ENCODE results near the gene TRAPPC2.
"Not testable (repeated sequence)": the region's sequence is repeated elsewhere in the genome, so short reads cannot be mapped to it uniquely, and the experiment has no call there.

The TRAPPC2 gene

DNA sequence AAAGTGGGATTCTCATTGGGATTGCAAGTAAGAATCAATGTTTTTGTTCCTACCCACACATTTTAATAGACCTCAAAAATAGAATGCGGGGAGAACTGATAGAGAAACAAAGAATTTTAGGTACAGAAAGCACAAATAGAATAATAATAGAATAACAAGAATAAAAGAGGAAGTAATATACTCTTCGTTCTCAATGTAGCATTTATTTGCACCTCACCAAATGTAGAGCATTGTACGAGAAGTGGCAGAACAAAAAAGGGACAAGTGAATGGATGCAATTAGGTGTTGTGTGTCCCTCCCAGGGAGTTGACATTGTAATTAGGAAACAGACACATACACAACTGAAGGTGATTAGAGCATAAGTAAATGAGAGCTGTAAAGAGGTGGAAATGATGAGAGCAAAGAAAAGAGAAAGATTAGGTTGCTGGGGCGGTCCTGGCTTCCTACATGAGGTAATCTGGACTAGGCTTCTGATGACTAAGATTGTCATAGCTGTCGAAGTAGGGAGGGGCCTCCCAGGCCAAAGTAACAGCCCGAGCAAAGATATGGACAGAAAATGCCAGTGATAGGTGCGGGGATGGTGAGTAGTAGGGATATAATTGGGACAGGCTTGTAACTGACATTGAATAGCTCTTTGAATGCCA, 35.1 kb downstream of the TRAPPC2 start:
- in situ Hi-C loops (cut with HindIII; ENCODE audit: low sequenced_read_pairs): no loop called here

DNA sequence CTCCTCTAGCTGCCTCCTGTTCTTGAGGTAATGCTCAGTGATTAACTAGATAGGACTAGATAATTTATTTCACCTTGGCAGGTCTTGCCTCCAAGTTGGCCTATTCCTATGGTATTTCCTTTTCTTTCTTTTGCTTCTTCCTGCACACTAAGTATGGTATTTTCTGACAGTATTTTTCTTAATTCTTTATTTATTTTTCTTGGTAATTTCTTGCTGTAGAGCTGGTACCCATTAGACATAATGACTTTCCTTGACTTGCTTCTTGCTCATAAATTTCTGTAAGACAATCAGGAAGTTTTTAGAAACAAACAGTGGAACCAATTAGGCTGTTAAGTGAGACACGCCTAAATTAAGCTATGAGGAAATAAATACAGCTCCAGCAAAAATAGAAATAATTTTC, 36.0 kb downstream of the TRAPPC2 start:
- in situ Hi-C loops (cut with HindIII; ENCODE audit: low sequenced_read_pairs): no loop called here

DNA sequence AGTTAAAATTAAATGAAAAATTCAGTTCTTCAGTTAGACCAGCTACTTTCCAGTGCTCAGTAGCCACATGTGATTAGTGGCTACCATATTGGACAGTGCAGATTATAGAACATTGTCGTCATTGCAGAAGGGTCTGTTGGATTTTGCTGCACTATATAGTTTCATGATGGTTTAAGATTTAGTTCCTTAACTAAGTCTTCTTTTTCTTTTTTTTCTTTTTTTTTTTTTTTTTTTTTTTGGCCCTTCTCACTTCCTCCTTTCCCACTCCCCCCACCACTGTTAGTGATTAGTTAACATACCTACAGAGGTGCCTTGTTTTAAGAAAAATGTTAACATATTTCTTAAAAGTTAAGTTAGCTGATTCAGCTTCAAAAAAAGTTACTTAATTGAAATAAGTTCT, 36.4 kb downstream of the TRAPPC2 start:
- in situ Hi-C loops (cut with HindIII; ENCODE audit: low sequenced_read_pairs): no loop called here

DNA sequence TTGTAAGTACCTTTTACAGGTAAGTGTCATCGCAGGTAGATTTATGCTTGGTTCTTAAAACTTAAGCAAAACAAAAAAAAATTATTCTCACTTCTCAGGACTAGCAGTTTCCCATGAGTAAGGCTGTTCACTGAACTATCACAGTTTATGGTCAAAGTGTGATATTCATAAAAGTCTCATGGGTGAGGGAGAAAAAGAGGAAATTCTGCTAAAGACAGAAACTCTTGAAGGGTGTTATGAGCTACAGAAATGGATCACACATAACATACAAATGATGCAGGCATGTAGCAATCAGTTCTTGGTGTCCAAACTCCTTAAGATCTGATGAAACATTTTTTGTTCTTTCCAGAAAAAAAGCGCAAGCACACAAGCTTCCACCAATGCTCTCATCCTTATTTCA, 37.0 kb downstream of the TRAPPC2 start:
- in situ Hi-C loops (cut with HindIII; ENCODE audit: low sequenced_read_pairs): no loop called here

DNA sequence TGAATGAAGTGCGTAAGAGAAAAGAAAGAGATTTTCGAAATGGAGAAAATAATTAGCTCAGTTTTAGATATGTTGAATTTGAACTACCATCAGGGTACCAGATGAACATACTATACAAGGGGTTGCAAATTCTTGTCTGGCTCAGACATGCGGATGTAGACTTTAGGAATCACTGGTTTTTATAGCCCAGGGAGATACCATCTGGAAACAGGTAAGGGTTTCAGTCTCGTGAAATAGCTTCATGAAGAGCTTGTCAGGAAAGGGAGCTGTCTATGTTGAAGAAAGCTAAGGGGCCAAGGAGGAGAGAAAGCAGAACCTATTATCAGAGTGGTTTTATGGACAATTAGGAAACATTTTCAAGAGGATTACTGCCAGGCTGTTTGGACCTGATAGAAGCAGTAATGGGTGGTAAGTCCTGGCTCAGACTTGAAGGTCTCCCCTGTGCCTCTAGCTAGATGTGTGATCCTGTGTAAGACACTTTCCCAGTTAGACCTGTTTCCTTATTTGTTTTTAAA, 38.8 kb downstream of the TRAPPC2 start:
- in situ Hi-C loops (cut with HindIII; ENCODE audit: low sequenced_read_pairs): no loop called here

DNA sequence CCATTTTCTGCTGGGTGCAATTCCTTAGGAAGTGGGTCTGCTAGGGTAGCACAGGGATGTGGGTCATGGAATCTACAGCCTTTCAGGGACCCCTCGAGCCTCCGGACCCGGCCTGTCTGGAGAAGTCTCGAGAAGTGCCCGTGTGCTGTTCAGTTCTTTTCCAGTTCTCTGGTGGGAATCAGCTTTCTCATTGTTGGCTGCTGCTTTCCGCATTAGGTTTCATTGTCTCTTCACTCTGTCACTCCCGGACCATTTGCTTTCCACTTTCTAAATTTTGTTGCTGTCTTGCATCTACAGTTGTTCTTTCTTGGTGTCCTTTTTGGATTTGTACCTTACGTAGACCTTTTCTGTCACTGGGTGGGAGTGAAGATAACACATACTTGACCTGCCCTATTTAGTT, 39.4 kb downstream of the TRAPPC2 start:
- in situ Hi-C loops (cut with HindIII; ENCODE audit: low sequenced_read_pairs): no loop called here

DNA sequence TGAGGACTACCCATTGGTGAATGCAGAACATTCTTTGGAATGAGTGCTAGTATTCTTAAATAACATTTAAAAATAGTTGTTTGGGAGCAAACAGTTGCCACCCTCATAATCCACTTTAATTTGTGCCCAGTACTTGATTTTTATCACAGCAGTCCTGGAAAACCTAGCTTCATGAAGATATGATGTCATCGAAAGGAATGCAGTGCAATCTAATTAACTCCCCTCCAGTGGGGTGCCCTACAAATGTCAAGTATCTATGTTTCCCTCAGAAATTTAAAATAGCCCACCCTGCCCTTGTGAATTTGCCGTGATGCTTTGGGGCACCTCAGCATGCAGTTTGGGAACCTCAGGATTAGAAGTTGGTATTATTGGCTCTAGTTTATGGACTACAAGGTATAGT, 40.1 kb downstream of the TRAPPC2 start:
- in situ Hi-C loops (cut with HindIII; ENCODE audit: low sequenced_read_pairs): no loop called here

DNA sequence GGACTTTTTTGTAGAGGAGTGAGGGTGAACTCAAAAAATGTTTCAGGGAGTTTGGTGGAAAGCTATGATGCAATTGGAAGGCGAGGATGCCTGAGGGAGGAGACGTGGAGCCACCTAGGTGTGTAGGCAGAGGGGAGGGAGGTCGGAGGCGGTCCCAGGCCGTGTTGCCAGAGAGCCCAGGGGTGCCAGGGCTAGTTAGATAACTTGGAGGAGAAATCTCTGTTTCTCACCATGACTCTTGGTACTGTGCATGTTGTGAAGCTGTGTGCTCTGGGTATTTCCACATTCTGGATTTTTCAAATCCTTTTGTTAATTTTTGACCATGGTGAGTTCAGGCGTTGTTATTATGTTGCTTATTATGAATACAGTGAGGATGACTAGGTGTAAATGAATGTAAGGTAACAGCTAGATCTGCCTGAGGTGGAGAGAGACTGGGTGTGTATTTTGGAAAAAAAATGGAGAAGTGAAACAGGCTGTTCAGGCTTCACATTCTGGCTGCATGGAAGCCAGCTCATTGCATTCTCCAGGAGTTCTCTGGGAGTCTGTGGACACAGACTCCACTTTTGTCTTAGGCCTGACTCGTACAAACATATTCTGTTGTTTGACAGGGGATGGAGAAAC, 41.0 kb downstream of the TRAPPC2 start:
- in situ Hi-C loops (cut with HindIII; ENCODE audit: low sequenced_read_pairs): no loop called here

DNA sequence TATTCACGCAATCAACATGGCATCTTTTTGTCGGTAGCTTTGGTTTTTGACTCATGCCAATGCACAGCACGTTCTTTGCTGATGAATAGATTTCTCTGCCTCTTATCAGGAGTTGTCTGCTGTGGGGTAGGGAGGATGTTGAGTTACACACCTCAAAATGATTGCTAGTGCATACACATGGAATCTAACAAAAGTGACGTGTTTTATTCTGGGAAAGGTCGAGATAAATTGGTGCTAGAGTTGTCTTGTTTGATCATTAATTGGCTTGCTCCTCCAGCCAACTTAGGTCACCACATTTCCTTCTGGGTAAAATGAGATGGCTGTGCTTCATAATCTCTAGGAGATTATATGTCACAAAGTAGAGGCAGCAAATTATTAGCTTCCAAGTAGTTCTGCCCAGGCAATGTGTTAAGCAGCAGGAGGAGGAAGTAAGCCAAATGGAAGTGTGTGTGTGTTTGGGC, 41.6 kb downstream of the TRAPPC2 start:
- in situ Hi-C loops (cut with HindIII; ENCODE audit: low sequenced_read_pairs): no loop called here

DNA sequence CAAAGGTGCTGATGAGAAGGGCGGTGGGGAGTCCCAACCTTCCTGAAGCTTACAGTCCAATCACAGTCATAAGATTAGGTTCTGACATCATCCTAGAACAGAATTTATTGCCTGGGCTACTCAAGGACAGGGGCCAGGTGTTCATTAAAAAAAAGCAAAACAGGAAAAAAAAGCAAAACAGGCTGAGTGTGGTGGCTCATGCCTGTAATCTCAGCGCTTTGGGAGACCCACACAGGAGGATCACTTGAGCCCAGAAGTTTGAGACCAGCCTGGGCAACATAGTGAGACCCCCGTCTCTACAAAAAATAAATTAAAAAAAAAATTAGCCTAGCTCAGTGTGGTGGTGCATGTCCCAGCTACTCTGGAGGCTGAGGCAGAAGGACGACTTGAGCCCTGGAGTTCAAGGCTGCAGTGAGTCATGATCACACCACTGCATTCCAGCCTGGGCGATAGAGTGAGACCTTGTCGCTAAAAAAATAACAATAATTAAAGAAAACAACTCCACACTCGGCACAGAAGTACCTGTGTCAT, 42.5 kb downstream of the TRAPPC2 start:
- in situ Hi-C loops (cut with HindIII; ENCODE audit: low sequenced_read_pairs): no loop called here

DNA sequence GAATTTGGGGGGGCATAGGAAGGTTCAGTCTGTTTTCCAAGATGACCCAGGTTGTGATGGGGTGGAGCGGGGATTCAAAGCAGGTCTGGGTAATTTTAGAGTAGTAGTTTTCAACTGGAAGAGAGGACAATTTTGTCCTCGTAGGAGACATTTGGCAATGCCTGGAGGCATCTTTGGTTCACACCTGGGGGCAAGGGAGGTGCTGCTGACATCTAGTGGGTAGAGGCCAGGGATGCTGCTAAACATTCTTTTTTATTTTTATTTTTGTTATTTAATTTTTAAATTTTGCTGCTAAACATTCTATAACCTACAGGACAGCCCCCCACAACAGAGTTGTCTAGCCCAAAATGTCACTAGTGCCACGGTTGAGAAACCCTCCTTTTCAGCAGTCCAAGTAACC, 43.6 kb downstream of the TRAPPC2 start:
- in situ Hi-C loops (cut with HindIII; ENCODE audit: low sequenced_read_pairs): no loop called here

DNA sequence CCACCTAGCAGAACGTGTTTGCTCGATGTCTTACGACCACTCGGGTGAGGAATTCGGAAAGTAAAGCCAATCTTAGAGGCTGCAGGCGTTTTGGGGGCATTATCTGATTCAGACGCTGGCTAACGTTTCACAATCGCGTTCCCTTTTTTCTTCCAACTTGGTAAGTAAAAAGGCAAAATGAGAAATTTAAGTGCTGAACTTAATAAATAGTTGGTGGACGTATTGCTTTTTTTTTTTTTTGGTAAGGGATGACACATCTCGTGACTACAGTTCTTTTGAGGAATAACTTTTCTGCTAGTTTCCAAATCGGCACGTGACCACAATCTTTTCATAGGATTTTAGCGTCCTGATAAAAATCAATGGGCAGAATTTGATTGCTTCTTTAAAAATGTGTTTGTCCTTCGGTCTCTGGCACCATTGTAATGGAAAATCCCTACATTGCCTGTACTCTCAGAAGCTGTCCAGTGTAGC, 44.6 kb downstream of the TRAPPC2 start:
- in situ Hi-C loops (cut with HindIII; ENCODE audit: low sequenced_read_pairs): no loop called here

DNA sequence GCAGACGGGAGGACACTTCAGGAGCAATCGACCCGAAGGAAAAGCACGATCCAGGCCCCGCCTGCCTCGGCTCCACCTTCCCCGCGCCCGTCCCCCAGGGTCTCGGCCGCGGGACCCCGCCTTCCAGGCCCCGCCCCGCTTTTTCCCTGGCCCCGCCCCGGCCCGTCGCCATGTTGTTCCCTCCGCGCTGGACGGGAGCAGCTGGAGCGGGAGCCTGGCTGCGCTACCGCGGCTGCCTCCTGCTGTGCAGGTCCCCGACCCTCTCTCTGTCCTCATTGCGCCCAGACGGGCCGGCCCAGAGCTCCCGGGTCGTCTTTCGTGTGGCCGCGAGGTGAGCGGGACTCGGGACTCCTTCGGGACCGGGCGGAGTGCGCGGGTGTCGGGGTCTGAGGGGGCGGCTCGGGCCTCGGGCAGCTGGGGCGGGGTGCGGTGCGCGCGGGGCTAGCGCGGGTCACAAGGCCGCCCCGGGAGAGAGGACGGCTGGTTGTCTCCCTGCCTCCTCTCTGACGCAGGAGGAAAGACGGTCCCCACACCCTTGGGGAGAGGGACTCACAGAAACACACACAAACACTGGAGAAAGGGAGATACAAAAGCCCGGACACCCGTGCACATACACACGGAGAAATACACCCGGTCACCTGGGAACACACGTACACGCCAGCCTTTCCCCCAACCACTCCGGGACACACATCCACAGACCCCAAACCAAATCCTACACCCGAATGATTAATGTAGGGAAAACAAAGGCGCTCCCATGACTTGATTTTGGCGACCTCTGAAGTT, 45.3 kb downstream of the TRAPPC2 start, which contains the start of gene RAB9A:
Gene RAB9A, plus strand, starts transcription at position 171 of the 783 bp plus-strand sequence. CDS start 19,619 bp downstream, outside the sequence.
- in situ Hi-C loops (cut with HindIII; ENCODE audit: low sequenced_read_pairs): no loop called here

DNA sequence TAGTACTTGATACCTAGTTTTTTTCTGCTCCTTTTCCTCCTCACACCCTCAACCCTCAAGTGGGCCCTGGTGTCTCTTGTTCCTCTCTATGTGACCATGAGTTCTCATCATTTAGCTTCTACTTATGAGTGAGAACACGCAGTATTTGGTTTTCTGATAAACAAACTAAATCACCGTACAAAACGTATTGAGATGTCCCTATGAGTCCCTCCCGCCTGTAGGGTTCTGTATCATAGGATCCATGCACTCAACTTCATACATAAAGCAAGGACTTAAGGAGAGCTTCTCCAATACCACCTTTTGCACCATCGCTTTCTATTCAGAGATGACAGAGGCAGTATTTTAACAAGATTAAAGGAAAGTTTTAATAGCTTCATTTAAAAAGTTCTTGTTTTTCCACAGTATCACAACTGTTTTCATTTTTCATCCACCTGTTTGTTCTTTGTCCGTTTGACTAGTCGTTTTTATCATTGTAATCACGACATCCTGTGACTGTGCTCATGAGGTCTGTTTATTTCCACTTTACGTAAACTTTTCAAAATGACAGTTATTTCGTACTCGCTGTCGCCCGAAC, 45.9 kb downstream of the TRAPPC2 start:
- in situ Hi-C loops (cut with HindIII; ENCODE audit: low sequenced_read_pairs): no loop called here

DNA sequence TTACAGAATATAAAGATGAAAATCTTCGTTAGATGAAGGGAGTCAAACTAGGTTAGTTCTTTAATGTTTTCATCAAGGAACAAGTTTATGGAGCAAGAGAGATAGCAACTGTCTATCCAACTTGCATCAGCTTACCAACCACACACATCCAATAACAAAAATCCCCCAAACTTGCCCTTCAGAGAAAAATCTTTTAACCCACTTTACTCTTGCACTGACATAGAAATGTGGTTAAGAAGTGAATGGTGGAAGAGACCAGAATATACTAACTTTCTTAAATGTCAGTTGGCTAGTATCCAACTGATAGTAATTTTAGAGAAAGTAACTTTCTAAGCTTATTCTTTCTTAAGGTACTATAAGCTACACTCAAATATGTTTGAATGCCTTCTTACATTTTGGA, 47.2 kb downstream of the TRAPPC2 start:
- in situ Hi-C loops (cut with HindIII; ENCODE audit: low sequenced_read_pairs): no loop called here

DNA sequence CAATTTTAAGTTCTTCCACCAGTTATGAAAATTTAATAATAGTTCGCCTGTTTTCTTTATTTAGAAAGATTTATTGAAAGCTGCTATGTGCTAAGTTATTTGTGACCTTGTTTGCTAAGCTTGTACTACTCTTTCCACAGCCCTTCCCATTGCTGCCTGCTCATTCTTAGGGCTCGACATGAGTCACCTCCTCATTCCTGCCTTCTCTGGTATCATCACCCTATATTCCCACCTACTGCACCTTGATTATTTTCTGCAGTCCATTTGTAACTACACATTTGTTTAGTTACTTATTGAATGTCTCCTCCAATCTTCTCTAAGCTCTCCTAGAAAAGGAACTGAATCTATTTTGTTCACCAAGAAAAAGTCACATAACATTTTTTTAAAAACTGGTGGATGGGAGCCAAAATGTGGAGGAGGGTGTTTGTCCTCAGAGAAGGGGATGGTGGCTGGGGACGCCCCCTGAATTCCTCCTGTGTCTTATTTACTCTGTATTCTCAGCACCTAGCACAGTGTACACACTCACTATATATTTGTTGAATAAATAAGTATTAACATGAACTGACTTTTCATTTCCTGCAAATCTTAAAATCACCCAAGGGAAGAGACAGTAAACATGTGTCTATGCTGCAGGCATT, 49.2 kb downstream of the TRAPPC2 start:
- in situ Hi-C loops (cut with HindIII; ENCODE audit: low sequenced_read_pairs): no loop called here

DNA sequence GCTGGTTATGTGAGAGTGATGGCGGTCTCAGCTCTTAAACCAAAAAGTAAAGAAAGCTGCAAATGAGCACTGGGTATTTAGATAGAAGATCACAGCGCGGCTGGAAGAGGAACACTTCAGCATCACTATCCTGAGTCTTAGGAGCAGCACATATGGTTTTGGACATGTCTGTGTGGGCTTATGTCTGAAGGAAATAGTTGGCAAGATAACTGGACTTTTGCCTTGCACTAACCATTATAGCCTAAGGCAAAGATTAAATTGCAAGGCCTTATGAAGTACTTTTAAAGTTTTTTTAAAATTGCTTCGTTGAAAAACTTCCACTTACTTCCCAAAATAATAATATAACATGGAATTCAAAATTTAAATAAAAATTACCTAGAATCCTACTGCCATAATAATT, 50.1 kb downstream of the TRAPPC2 start:
- in situ Hi-C loops (cut with HindIII; ENCODE audit: low sequenced_read_pairs): no loop called here

DNA sequence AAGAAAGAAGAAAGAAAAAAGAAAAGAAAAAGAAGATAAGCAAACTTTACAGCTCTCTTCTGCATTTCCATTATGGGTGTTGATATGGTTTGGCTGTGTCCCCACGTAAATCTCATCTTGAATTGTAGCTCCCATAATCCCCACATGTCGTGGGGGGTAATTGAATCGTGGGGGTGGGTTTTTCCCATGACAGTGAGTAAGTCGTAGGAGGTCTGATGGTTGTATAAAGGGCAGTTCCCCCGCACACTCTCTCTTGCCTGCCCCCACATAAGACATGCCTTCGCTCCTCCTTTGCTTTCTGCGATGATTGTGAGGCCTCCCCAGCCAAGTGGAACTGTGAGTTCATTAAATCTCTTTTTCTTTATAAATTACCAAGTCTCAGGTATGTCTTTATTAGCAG, 52.8 kb downstream of the TRAPPC2 start:
- in situ Hi-C loops (cut with HindIII; ENCODE audit: low sequenced_read_pairs): no loop called here

DNA sequence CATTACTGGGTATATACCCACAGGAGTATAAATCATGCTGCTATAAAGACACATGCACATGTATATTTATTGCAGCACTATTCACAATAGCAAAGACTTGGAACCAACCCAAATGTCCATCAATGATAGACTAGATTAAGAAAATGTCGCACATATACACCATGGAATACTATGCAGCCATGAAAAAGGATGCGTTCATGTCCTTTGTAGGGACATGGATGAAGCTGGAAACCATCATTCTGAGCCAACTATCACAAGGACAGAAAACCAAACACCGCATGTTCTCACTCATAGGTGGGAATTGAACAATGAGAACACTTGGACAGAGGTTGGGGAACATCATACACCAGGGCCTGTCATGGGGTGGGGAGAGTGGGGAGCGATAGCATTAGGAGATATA, 54.7 kb downstream of the TRAPPC2 start:
- in situ Hi-C loops (cut with HindIII; ENCODE audit: low sequenced_read_pairs): not testable (repeated sequence)

DNA sequence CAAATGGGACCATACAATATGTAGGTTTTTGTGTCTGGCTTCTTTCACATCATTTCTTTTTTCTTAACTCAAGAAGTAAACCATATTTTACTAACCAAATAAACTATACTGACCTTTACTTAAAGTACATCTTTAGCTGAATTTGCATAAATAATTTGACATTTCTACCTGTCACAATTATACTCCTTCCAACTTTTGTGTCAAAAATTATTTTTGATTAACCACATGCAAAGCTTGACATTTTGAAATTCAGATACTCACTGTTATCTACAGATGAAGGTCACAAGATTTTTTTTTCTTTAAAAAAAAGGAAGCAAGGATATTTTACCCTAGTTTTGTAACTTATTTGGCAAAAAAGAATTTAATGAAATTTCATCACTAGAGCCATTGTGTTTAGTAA, 57.5 kb downstream of the TRAPPC2 start:
- in situ Hi-C loops (cut with HindIII; ENCODE audit: low sequenced_read_pairs): no loop called here

DNA sequence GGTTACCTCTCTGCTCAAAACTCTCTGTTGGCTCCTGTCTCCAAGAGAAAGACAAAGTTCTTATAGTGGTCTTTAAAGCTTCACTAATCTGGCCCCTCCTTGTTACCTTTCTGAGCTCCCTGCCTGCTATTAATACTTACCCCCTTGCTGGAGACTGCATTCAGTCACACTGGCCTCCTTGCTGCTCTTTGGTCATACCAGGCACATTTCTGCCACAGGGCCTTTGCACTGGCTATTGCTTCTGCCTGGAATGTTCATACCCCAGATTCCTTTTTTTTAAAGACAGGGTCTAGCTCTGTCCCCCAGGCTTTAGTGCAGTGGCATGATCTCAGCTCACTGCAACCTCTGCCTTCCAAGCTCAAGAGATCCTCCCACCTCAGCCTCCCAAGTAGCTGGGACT, 61.4 kb downstream of the TRAPPC2 start:
- in situ Hi-C loops (cut with HindIII; ENCODE audit: low sequenced_read_pairs): no loop called here
